ENCODE data around the gene OSTN.
"Not testable (repeated sequence)": the region's sequence is repeated elsewhere in the genome, so short reads cannot be mapped to it uniquely, and the experiment has no call there.

OSTN gene

GRCh38 chr3:191198932-191199331, at the start of gene OSTN:
TSS of gene OSTN (plus strand) at chr3:191199241. CDS start at chr3:191212533, 13,292 bp downstream.
- no peak for DNase-seq

GRCh38 chr3:191151653-191152052, 47.4 kb upstream of the OSTN start:
- no peak for DNase-seq

- no peak for DNase-seq
These were observed 44.2 kb upstream of the OSTN start for GRCh38 chr3:191154827-191155226.

DNA sequence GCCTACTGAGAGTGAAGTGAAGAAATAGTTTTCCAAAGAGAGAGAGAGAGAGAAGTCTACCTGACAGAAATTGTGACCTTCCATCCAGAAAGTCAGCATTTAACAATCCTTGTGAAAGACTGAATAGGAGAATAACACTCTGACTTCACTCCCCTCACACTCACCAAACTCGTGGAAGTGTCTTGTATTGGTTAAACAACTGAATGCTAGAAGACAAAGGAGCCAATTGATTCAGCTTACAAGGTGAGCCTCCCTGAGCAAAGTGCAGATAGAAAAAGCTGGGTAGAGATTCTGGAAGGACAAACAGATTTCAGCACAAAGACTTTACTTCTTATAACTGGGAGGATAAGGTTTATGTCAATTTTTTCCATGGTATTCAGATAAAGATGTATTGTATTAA, 40.8 kb upstream of the OSTN start:
- DNase-seq = no peak

DNA sequence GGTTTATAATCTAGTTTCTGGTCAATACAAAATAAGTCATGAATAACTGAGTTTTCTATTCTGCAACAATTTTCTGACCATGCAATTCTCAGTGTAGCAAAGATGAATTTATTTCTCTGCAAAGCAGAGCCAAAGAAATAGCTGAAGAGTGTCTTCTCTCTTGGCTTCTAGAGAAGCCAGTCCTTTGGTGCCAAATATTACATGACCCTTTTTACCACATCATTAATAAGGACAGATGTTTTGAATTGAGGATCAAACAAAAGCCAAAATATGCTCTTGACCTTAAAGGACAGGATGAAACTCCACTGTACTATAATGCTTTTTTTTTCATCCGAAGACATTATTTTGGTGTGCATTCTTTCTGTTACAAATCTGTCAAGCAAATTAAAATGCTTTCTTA, 40.2 kb upstream of the OSTN start:
- no peak for DNase-seq

DNA sequence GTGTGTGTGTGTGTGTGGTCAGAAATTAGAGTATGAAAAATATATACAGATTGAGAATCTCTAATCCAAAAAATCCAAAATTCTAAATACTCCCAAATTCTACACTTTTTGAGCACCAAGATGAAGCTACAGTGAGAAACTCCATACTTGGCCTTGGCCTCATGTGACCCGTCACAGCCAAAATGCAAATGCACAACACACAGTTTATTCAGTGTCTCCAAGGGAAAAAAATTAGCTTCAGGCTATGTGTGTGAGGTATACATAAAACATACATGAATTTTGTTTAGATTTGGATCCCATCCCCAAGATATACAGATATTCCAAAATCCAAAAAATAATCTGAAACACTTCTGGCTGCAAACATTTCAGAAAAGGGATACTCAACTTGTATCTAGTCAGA, 33.2 kb upstream of the OSTN start:
- no peak for DNase-seq

DNA sequence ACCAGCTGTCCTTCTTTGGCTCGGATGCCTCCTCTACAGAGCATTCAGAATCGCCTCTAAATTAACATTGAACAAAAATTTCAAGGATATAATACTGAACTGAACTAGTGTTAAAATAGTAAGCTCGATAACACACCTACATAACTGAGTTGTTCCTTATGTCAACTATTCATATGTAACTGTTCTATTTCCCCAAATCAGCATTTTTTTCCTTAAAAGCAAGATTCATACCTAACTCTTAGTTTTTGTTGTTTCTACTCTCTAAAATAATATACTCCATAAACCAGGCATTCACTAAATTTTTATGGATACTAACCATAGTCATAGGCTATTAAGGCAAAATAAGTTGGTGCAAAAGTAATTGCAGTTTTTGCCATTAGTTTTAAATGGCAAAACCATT, 32.7 kb upstream of the OSTN start:
- no peak for DNase-seq

- no peak for DNase-seq
These were observed 29.5 kb upstream of the OSTN start for GRCh38 chr3:191169566-191169965.

- no peak for DNase-seq
These were observed 28.9 kb upstream of the OSTN start for GRCh38 chr3:191170097-191170496.

GRCh38 chr3:191175102-191175501, 23.9 kb upstream of the OSTN start:
- DNase-seq = no peak

DNA sequence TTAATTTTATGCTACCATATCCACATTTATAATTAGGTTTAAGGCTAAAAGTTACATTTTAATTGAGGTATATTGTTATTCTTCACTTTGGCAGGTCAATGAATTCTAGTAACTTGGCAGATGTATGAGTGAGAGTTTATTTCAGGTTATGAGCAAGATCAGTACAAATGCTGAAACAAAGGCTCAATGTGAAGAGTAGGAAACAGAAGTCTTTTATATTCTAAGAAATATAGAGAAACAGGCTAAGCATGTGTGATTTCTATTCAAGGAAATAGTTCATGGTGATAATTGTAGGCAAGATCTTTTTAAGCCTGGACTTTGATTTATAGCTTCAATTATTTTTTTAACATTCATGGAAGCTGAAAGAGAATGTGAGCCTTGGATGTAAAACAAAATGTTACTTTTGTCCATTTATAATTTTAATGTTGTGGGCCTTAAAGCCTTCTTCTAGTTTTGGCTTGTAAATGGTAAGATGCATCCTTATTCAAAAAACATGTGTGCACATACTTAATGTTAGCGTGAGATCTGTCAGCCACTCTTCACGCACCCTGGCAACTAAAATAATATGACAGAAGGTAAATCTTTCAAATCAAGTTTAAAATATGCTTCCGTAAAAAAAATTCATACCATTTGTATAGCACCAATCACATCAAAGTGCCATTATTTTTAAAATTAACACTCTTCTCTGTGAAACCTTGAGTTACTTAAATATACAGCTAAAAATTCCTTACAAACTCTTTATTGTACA, 22.8 kb upstream of the OSTN start:
- no peak for DNase-seq

DNA sequence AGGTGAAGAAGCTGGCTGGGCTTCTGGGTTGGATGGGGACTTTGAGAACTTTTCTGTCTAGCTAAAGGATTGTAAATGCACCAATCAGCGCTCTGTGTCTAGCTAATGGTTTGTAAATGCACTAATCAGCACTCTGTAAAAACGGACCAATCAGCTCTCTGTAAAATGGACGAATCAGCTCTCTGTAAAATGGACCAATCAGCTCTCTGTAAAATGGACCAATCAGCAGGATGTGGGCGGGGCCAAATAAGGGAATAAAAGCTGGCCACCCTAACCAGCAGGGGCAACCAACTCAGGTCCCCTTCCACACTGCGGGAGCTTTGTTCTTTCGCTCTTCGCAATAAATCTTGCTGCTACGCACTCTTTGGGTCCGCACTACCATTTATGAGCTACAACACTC, 13.7 kb upstream of the OSTN start:
- not testable (repeated sequence) for DNase-seq

- DNase-seq = not testable (repeated sequence)
These were observed 10.8 kb upstream of the OSTN start for GRCh38 chr3:191188246-191188645.

- DNase-seq = not testable (repeated sequence)
These were observed 6.8 kb upstream of the OSTN start for GRCh38 chr3:191192270-191192669.

DNA sequence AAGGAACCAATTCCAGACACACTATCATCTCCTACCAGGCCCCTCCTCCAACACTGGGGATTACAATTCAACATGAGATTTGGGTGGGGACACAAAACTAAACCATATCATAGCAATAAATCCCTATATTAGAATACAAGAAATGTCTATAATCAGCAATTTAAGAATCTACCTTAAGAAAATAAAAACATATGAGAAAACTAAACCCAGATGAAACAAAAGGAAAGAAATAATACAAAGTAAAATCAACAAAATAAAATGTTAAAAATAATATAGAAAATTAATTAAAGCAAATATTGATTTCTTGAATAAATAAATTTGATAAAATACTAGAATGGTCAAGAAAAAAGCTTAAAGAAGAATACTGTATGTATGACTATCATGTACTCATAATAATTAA, 6.1 kb upstream of the OSTN start:
- no peak for DNase-seq

DNA sequence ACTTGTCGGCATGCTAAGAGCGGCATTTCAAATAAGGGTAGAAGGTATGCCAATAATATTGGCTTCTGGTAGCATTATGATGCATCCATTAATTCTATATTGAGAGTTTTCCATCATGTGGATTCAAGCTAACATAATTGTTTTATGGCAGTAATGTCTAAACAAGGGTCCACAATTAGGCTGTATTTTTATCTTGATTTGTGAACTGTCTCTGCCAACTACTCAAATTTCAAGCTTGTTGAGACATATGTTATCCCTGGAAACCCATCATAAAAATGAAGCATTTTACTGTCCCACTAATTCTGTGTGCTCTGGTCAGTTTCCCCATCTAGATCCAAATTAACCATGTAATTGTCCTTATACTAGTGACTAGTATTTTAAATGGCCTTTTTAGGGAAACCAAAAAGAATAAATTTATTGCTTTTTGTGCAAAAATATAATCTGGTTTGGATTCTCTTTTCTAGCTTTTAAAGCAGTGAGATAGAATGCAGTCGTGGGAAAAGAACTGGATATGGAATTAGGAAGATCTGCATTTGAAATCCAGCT, 1.2 kb upstream of the OSTN start:
- DNase-seq = no peak

GRCh38 chr3:191198480-191198879, 561 bp upstream of the OSTN start:
- no peak for DNase-seq

GRCh38 chr3:191210032-191210431, 11.0 kb downstream of the OSTN start:
- no peak for DNase-seq

GRCh38 chr3:191216510-191216909, 17.5 kb downstream of the OSTN start:
- DNase-seq = no peak

DNA sequence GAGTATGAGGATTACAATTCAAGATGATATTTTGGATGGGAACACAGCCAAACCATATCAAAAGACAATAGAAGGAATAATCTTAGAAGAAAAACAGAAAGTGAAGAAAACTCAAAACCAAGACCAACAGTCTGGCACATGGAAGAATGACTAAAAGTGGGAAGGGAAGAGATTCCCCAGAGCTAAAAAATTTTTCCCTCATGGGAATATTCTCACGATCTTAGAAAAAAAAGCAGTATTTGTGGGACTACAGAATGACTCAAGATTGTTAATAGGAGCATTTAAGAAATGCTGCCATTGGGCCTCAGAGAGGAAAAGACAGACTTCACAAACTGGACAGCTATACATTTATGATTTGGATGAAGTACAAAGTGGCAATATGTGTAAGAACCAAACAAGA, 18.3 kb downstream of the OSTN start:
- DNase-seq = no peak

DNA sequence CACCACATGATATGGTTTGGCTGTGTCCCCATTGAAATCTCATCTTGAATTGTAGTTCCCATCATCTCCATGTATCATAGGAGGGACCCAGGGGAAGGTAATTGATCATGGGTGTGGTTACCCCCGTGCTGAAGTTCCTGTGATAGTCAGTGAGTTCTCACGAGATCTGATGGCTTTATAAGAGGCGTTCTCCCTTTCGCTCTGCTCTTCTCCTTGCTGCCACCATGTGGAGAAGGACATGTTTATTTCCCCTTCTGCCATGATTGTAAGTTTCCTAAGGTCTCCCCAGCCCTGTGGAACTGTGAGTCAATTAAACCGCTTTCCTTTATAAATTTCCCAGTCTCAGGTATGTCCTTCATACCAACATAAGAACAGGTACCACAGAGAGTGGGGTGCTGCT, 21.9 kb downstream of the OSTN start:
- no peak for DNase-seq

- DNase-seq = no peak
These were observed 22.6 kb downstream of the OSTN start for GRCh38 chr3:191221638-191222037.

DNA sequence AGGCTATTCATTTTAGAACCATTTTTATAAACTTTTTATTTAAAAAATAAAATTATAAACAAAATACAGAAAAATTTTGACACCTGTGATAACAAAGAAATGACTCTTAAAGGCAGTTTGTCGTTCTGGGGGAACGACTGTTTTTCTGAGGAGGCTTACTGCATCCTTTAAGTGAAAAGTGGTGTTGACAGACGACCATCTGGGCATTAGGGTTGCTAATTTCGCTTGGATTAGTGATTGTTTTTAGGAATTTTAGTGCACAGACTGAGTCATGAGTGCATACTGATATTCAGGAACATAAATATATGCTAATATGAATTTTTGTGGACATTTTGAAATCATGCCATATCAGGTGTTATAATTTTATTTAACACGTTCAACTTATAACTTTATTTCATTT, 28.5 kb downstream of the OSTN start:
- no peak for DNase-seq

DNA sequence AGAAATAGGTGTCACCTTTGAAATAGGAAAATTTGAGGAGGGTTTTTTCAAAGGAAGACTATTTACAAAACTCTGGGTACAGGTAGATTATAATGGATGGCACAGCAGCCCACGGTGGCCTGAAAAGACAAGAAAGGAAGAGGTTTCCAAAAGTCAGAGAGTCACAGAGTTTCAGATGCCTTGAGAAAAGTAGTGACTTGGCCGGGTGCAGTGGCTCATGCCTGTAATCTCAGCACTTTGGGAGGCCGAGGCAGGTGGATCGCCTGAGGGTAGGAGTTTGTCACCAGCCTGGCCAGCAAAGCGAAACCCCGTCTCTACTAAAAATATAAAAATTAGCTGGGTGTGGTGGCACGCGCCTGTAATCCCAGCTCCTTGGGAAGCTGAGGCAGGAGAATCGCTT, 35.2 kb downstream of the OSTN start:
- no peak for DNase-seq
